ENCODE results near the gene GPR31.

GPR31 gene

DNA sequence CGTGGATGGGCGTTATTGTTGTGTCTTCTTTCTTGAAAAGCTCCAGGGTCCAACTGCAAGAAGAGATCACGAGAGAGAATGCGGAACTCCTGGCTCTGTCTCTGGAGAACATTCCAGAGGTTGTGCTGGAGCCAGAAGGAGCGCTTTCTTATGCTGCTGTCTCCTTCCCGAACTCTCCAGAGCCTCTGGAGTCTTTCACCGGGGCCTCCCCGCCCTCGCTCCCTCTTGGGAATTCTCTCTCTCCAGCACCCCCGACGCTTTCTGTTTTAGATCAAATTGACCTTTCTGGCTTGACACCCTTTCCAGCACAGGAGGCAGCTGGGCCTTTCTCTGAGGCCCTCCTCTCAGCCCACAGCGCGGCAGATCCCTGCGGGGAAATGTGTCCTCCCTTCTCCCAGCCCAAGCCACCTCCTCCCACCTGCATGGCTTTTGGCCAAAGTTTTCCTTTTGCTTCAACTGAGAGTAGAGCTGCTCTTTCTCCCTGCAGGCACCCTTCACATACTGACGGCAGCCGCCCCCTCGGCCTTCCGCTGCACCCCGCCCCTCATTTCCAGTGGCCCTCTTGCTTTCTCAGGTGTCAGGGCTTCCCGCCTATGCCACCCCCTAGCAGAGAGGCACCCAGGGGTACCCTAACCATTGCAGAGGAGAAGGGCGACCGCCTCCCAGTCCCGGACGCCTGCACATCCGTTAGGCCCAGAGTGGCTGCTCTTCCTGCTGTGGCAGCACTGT lies 41.5 kb downstream of the GPR31 start:
- DNase-seq, result no peak

DNA sequence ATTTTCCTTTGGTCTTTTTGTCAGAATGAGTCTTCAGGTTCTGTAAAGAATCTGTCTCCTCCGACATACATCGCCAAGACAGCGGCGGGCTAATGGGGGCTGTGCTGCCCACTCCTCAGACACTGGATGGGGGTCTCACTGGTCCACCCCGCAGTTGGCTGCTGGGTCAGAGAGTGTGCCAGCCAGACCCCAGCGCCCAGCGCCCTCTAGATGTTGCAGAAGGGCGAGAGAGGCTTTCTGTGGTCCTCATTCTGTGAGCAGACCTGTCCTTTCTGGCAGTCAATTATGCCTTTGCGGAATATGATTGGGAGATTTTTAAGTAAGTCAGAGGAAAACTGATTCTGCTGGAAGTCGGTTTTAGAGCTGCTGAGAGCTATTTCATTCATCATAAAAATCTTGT lies 42.7 kb downstream of the GPR31 start:
- DNase-seq, result no peak

DNA sequence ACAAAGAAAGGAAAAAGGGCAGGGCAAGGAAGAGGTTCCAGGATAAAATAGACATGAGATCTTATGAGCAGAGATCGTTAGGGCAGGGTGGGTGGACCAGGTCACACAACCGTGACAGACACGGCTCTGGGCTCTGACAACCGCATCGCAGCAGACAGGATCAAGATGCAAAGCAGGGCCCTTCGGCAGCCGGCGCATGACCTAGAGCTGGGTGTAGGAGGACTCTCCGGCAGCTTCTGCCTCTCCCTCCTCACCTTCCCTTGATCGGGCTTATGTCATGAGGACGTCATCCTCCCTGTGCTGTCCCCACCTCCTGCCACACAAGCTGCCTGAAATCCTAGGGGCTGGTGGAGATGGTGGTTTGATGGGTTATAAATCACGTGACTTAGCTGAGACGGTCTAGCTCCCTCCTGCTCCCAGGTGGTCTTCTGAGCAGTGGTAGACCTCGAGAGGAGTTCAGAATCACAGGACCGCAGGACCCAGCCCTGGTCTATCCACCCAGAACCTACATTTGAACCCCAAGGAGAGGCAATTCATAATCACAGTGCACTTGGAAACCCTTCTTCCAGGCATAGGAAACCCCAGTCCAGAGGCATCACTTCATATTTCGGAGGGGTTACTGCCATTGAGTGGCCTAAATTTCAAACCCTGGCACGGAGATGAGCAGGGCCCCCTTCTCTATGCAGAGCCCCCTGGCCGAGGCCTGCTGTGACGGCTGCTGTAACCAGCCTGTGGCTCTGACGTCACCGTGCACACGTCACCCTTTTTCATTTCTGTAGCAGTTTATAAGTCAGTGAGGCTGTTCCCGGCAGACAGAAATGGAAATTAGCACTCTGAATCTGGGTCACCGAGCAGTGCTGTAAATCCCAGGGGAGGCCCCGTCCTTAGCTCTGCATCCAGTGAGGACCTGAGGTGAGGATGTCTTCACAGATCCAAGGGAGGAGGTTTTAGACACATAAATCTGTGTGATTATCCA lies 43.6 kb downstream of the GPR31 start:
- DNase-seq, result no peak

DNA sequence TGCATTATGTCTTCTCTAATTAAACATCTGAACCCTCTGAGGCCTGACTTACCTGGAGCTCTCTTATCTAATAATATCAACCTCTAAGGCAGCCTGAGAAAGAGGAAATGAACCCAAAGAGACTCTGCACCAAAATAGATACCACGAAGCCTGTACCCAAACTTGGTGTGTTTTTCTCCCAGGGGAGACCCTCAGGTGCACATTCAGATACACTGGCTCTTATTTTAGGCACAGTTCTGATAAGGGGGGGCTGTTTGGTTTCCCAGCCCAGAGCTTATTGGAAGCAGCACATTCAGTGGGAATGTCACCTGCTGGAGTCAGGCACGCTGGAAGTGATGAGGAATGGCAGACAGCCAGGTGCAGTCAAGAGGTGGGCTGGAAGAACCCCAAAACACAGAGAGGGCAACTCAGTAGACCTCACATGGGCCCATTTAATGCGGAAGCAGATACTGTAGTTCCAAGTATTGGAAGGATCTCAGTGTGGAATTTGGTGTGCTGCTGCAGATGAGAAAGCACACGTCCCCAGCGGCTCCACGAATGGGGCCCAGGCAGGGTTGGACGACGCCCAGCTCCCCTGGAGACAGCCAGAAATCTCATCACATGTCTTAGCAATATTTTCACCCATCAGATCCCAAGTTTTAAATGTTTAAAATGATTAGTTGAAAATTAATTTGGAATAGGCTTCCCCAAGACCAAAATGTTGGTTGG lies 44.6 kb downstream of the GPR31 start:
- DNase-seq, result no peak

DNA sequence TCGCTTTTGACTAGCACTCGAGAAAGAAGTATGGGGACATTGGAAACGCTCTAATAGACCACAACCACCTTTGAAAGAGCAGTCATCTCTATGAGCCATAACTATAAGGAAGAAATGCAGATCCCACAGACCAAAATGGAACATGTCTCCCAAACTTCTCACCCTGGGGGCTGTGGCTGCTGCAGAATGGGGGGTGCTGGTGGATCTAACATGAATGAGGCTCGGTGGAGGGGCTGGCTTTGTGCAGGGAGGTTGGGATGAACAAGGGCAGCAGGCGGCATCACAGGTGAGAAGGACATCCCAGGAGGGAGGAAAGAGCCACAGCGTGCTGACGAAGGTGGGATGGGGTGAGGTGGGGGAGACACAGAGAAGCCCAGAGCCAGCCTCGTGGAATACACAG lies 45.4 kb downstream of the GPR31 start:
- no peak for DNase-seq

DNA sequence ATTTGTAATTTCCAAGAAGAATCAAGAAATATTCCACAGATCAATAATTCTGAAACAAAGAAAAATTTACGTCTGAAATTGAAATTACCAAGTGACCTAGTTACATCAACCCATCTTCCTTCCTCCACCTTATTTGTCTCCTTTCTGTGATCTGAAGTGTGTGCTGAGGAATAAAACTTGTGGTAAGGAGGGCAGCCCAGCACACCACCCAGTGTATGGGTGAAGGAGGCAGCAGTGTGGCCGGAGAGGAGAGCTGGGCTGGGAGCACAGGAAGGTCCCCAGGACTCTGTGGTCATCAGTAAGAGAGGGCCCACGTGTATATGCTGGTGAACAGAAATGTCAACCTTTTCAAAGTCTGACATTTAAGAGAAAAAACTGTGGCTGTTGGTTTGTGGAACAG lies 46.2 kb downstream of the GPR31 start:
- no peak for DNase-seq

DNA sequence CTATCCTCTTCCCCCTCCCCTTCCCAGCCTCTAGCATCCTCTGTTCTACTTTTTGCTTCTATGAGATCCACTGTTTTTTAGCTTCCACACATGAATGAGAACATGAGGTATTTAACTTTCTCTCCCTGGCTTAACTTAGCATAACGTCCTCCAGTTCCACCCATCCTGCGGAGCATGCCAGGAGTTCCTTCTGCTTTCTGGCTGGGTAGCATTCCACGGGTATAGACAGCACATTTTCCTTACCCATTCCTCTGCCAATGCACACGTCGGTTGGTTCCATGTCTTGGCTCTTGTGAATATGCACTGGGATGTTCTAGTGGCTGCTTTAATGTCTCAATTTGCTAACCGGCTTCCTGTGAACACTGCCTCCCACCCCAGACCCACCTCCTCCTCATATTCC lies 48.1 kb downstream of the GPR31 start:
- DNase-seq, result no peak

DNA sequence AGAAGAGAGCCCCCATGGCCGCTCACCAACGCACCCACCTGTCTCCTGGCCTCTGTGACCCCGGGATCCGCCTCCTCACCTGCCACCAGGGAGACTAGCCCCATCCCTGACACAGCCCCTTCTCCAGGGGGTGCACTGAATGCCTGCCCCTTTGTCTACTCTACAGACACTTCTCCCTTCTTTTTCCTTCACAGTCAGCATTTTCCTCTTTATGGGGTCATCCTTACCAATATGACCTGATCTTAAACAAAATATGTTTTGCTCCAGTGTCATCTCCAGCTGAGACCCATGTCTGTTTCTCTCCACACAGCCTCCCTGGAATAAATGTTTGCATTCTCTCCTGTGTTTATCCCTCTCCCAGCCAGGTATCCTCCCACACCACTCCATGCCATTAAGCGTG lies 49.5 kb downstream of the GPR31 start:
- DNase-seq, result no peak

DNA sequence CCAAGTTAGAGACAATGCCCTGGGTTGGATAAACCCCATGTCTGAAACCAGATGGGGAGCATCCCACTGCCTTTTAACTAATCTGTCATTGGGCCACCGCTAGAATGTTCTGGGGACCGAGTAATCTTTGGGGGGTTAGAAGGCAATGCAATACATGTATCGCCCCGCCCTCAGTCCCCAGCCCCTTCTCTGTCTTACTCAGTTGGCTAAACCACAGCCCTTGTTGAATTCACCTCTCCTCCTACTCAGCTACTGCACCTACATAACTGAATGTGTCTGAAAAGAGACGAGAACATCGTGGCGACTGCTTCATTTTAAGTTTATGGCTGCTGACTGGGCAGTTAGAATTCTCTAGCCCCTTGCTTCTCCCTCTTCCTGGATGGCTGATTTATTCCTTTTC lies 50.0 kb downstream of the GPR31 start:
- DNase-seq, result no peak

DNA sequence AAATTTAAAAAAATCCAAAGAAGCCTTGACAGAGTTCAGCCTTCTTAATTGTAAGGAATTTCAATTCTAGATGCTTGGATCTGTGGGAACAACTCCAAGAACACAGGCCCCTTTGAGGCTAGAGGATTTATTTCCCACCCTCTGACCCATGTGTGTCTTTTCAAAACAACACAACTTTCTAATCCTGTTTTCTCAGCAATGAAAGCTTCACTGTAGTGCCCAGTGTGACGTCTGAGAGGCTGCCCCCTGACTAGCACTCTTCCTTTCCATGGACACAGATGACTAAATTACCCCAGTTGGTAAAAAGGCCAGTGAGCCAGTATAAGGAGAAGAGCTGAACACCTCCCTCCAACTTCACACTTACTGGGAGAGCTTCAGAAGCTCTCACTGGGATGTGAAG lies 51.4 kb downstream of the GPR31 start:
- DNase-seq, result no peak

Data from 8988T (cell line).